IMR-90 (cell line): Measurements from ENCODE around the gene ARPC5L.

ENCODE experiments used
- MXI1 ChIP-seq: IDR thresholded peaks from 2 replicates; pipeline ENCODE4 v1.6.1; 2012; ENCODE audit warnings: low read depth, mild to moderate bottlenecking, low read length, moderate library complexity, borderline replicate concordance
- POLR2A ChIP-seq: IDR thresholded peaks from 2 replicates; pipeline ENCODE4 v1.6.1; 2012; ENCODE audit warnings: mild to moderate bottlenecking, low read depth, low read length
- TF ChIP-seq, protein P1 (sequence below): conservative IDR thresholded peaks from 2 replicates; pipeline ENCODE4 v1.5.1; 2012; ENCODE audit warnings: mild to moderate bottlenecking, low read depth, low read length, improper control_type of control experiment

DNA sequence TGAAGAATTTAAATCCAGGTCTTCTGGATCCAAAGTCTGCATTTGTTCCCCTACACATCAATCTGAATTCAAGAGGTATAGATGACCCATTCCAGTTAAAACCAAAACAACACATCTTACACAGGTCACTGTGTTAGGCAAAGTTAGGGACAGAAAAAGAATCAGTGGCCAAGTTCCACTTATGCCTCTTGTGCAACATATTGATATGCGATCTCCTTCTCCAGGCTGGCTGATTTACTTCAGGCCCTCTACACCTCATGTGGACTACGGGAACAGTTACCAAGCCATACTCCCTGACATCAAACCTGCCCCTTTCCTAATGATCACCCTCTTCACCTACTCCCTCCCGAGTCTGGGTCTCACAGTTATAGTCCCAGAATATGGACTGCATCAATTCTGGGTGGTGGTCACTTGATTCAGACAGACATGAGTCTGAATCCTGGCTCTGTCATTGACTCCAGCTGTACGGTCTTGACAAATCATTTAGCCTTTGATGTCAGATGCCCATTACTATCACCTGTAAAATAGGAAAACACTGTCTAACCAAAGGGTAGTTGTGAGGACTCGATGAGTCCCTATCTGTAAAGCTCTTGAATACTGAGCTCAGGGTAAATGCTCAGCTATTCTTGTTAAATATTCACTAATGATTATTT is 52.9 kb downstream of the ARPC5L start:
- TF ChIP-seq, protein P1, sequence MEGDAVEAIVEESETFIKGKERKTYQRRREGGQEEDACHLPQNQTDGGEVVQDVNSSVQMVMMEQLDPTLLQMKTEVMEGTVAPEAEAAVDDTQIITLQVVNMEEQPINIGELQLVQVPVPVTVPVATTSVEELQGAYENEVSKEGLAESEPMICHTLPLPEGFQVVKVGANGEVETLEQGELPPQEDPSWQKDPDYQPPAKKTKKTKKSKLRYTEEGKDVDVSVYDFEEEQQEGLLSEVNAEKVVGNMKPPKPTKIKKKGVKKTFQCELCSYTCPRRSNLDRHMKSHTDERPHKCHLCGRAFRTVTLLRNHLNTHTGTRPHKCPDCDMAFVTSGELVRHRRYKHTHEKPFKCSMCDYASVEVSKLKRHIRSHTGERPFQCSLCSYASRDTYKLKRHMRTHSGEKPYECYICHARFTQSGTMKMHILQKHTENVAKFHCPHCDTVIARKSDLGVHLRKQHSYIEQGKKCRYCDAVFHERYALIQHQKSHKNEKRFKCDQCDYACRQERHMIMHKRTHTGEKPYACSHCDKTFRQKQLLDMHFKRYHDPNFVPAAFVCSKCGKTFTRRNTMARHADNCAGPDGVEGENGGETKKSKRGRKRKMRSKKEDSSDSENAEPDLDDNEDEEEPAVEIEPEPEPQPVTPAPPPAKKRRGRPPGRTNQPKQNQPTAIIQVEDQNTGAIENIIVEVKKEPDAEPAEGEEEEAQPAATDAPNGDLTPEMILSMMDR, result no peak
- TF ChIP-seq POLR2A (no peak), MXI1 (no peak)
